Kidney tubule cell (primary cell): ENCODE results near the gene RCN1.
"Not testable (repeated sequence)": the region's sequence is repeated elsewhere in the genome, so short reads cannot be mapped to it uniquely, and the experiment has no call there.

ENCODE experiments used
- DNase-seq: peaks from one replicate; pipeline ENCODE4 v3.0.0-alpha.2; 2018; ENCODE audit warnings: low spot score

RCN1 gene

GRCh38 chr11:32113200-32113919, 22.5 kb downstream of the RCN1 start:
- DNase-seq: no peak

- DNase-seq: no peak
Measured at GRCh38 chr11:32113920-32114203, 23.0 kb downstream of the RCN1 start.

GRCh38 chr11:32115446-32115845, 24.6 kb downstream of the RCN1 start:
- no peak for DNase-seq

- no peak for DNase-seq
Measured at GRCh38 chr11:32116668-32117067, 25.8 kb downstream of the RCN1 start.

GRCh38 chr11:32118025-32118974, 27.4 kb downstream of the RCN1 start:
- DNase-seq: peak; percentile 75

- not testable (repeated sequence) for DNase-seq
Measured at GRCh38 chr11:32119139-32119538, 28.3 kb downstream of the RCN1 start.

- DNase-seq: no peak
Measured at GRCh38 chr11:32121012-32121411, 30.1 kb downstream of the RCN1 start.

GRCh38 chr11:32122200-32122599, 31.3 kb downstream of the RCN1 start:
- no peak for DNase-seq

GRCh38 chr11:32131321-32131720, 40.4 kb downstream of the RCN1 start:
- peak; percentile 27 for DNase-seq

- peak; percentile 23 for DNase-seq
Measured at GRCh38 chr11:32136657-32137056, 45.8 kb downstream of the RCN1 start.

GRCh38 chr11:32137263-32137662, 46.4 kb downstream of the RCN1 start:
- DNase-seq: peak; percentile 96

GRCh38 chr11:32137869-32138268, 47.0 kb downstream of the RCN1 start:
- DNase-seq: no peak

- no peak for DNase-seq
Measured at GRCh38 chr11:32138902-32139301, 48.0 kb downstream of the RCN1 start.

GRCh38 chr11:32139896-32140520, 49.1 kb downstream of the RCN1 start:
- DNase-seq: no peak

GRCh38 chr11:32141745-32142546, 51.1 kb downstream of the RCN1 start:
- no peak for DNase-seq

GRCh38 chr11:32143378-32143777, 52.5 kb downstream of the RCN1 start:
- no peak for DNase-seq

- no peak for DNase-seq
Measured at GRCh38 chr11:32145282-32145681, 54.4 kb downstream of the RCN1 start.

GRCh38 chr11:32148895-32149294, 58.0 kb downstream of the RCN1 start:
- peak; percentile 65 for DNase-seq

GRCh38 chr11:32149748-32150147, 58.9 kb downstream of the RCN1 start:
- no peak for DNase-seq

- DNase-seq: no peak
Measured at GRCh38 chr11:32151027-32151426, 60.2 kb downstream of the RCN1 start.

- DNase-seq: no peak
Measured at GRCh38 chr11:32152216-32152615, 61.3 kb downstream of the RCN1 start.

GRCh38 chr11:32152821-32153220, 61.9 kb downstream of the RCN1 start:
- DNase-seq: peak; percentile 2
